Measurements from ENCODE around the gene ZMYND19. TPM values are rescaled to one million over a fixed set of nuclear protein-coding genes. Genes with fewer than 3 reads are reported as not detected.
"Not testable (repeated sequence)": the region's sequence is repeated elsewhere in the genome, so short reads cannot be mapped to it uniquely, and the experiment has no call there.

The ZMYND19 gene
- total RNA-seq, 1 experiment from 2014 or later: 66.3 TPM

DNA sequence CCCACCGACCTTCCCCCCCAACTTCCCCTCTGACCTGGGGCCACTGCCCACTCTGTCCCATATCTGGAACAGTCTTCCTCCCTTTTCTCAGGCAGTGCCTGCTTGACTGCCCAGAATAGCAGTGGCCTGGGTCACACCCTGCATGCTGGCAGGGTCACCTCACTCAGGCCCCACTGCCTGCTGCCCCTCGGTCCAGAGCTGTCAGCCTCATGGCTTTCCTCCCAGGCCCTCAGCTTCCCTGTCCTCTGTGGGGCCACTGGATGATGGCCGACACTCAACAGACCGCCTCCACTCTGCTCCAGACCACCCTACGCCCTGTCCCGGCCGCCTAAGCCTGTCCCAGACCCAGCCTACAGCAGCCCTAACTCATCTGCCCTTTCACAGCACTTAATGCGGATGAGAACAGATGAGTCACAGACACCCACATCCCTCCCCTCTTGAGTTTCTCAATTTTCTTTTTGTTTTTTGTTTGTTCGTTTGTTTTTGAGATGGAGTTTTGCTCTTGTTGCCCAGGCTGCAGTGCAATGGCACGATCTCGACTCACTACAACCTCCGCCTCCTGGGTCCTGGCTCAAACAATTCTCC, 46.0 kb downstream of the ZMYND19 start:
- DNase-seq: no peak
- no peaks in the 10 kb centered on the region for H3K27me3 ChIP-seq (ENCODE audit: control insufficient read depth, insufficient read depth, low read length)
- H3K36me3 ChIP-seq (replicated peaks; ENCODE audit: control insufficient read depth, insufficient read depth, low read length): no peaks in the 10 kb centered on the region
- H3K4me3 ChIP-seq (ENCODE audit: insufficient read depth, low read depth, low read length): no peak overlapping the region

DNA sequence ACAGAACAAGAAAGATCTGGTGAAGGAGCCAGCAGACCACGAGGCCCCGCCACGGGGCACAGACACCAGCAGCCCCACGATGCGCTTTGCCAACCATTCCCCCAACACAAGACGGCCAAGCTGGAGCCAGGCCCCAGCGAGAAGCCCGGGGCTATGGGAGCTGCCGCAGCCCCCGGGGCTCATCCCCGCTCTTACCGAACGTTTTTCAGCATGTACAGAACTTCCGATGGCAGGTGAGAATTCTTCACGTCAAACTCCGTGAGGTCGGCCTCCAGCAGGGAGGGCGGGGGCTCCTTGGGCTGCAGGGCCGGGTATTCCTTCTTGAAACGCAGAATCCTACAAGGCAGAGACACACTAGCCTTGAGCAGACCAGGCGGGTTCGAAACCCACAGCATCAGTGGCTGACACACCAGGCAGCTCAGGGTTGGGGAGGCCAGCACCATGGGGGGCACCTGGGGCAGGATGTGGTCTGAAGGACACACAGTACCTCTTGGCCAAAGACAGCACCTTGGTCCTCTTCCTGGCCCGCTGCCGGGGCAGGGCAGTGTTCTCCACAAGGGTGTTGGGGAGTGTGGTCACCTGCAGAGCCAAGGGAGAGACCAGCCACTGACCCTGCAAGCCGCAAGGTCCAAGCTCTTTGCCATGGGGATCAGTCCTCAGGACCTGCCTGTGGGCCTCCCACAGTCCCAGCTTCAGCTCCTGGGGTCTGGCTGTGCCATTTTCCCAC, 46.9 kb downstream of the ZMYND19 start:
- Histone ChIP-seq H3K36me3 (replicated peaks; ENCODE audit: control insufficient read depth, insufficient read depth, low read length) (no peaks in the 10 kb centered on the region), H3K27me3 (ENCODE audit: control insufficient read depth, insufficient read depth, low read length) (no peaks in the 10 kb centered on the region)
- peak; percentile 43 for DNase-seq

DNA sequence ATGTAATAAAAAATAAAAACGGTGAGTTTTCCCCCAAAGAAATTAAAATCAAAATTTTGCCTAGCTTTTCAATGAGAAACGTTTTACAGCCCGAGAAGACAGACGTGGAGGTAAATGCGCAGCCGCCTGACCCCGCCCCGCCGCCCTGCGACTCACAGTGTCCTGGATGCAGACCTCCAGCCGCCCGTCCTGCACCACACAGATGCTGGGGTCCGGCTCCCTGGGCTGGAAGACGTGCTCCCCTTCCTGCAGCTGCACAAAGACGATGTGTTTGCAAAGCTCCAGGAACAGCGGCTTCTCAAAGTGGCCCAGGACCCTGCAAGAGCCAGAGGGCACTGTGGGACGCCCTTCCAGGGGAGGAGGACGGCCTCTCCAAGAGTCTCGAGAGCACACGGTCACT, 47.8 kb downstream of the ZMYND19 start:
- Histone ChIP-seq H3K36me3 (replicated peaks; ENCODE audit: control insufficient read depth, insufficient read depth, low read length) (no peaks in the 10 kb centered on the region), H3K27me3 (ENCODE audit: control insufficient read depth, insufficient read depth, low read length) (no peaks in the 10 kb centered on the region), H3K4me3 (ENCODE audit: insufficient read depth, low read depth, low read length) (no peak overlapping the region)
- DNase-seq: peak; percentile 49

More for the DNA sequence above, 46.9 kb downstream of the ZMYND19 start:
- no peak overlapping the region for H3K4me3 ChIP-seq (ENCODE audit: insufficient read depth, low read depth, low read length)

DNA sequence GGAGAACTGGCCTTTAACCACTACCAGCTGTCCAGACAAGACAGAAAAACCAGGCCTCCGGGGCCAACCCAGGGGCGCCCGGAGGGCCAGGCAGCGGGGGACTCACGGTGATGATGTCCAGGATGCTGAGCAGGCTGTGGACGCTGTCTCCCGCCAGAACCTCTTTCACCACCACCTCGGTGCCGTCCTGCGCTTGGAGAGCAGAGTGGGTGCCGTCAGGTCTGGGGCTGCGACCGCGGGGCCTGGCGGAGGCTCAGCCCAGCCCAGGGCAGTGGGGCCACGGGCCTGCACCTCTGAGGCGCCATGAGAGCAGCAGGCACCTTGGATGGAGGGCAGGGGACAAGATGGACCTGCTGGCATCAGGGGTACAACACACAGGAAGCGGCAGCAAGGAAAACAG, 49.8 kb downstream of the ZMYND19 start:
- no peaks in the 10 kb centered on the region for H3K36me3 ChIP-seq (replicated peaks; ENCODE audit: control insufficient read depth, insufficient read depth, low read length)

DNA sequence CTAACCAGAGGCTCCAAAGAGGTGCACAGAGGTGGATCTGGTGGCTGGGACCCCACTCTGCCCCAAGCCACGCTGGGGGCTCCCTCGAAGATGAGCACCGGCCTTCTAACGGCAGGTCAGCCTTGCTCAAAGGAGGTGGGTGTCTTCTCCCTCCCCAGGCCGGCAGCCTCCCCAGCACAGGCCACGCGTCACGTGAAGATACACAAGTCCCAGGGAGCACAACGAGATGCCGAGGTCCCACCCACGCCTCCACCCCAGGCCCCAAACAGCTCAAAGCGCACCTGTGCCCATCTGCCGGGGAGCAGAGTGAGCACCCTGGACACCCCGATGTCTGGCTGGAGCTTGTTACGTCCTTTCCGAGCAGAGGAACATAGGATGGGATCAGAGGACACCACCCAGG, 52.3 kb downstream of the ZMYND19 start:
- H3K27me3 ChIP-seq (ENCODE audit: control insufficient read depth, insufficient read depth, low read length): no peaks in the 10 kb centered on the region
- no peak overlapping the region for H3K4me3 ChIP-seq (ENCODE audit: insufficient read depth, low read depth, low read length)
- H3K36me3 ChIP-seq (replicated peaks; ENCODE audit: control insufficient read depth, insufficient read depth, low read length): no peaks in the 10 kb centered on the region
- peak; percentile 37 for DNase-seq

More for the DNA sequence above, 49.8 kb downstream of the ZMYND19 start:
- no peak for DNase-seq
- Histone ChIP-seq H3K27me3 (ENCODE audit: control insufficient read depth, insufficient read depth, low read length) (no peaks in the 10 kb centered on the region), H3K4me3 (ENCODE audit: insufficient read depth, low read depth, low read length) (no peak overlapping the region)

DNA sequence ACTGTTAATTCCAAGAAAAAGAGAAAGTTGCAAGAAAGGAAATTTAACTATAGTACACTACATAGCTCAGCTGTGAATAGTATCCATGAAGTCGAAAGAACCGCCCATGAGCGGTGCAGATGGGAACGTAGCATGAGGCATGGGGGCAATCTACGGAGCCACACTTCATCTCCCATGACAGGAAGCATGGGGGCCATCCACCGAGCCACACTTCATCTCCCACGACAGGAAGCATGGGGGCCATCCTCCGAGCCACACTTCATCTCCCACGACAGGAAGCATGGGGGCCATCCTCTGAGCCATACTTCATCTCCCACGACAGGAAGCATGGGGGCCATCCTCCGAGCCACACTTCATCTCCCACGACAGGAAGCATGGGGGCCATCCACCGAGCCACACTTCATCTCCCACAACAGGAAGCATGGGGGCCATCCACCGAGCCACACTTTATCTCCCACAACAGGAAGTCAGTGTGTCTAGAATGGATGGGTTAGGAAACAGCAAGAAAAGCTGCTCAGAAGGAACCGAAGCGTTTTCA, 53.6 kb downstream of the ZMYND19 start:
- H3K4me3 ChIP-seq (ENCODE audit: insufficient read depth, low read depth, low read length); H3K27me3 ChIP-seq (ENCODE audit: control insufficient read depth, insufficient read depth, low read length); DNase-seq; H3K36me3 ChIP-seq (replicated peaks; ENCODE audit: control insufficient read depth, insufficient read depth, low read length): not testable (repeated sequence)

DNA sequence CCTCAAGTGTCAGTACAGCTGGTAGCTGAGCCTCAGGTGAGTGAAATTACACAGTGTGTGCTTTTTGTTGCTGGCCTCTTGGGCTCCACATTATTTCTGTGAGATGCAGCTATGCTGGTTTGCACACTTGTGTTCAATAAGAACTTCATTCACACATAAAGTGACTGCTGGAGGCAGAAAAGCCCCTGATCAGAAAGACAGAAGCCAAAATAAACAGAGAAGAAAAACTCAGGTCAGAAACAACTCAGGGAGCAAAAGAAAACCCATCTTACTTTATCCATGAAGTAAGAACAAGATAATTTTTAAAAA, 55.2 kb downstream of the ZMYND19 start:
- H3K27me3 ChIP-seq (ENCODE audit: control insufficient read depth, insufficient read depth, low read length): no peaks in the 10 kb centered on the region
- no peaks in the 10 kb centered on the region for H3K36me3 ChIP-seq (replicated peaks; ENCODE audit: control insufficient read depth, insufficient read depth, low read length)
- no peak overlapping the region for H3K4me3 ChIP-seq (ENCODE audit: insufficient read depth, low read depth, low read length)
- no peak for DNase-seq

DNA sequence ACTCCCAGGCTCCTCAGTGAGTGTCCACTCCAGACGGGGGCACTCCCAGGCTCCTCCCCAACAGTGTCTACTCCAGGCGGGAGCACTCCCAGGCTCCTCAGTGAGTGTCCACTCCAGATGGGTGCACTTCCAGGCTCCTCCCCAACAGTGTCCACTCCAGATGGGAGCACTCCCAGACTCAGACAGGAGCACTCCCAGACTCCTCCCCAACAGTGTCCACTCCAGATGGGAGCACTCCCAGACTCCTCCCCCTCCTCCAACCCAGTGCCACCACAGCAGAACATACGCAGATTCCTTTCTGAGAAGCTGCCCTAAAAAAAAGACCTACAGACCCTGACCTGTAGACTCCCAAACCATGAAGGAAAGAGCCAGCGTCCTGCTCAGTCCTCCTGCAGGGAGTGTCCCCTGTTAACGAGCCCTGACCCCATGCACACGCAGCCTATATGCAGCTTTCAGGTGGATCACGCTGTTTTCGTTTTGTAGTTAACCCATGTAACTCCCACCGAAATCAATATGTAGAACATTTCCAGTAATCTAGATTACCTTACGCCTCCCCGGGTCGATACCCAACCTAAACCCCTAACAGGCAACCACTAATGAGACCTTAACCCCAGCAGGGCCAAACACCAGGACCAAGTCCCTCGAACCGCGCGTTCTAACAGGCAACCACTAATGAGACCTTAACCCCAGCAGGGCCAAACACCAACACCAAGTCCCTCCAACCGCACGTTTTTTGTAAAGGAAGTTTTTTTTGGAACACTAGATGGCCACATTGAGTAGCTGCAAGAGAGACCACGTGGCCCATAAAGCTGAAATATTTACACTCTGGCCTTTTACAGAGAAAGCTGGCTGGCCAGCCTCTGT, 55.8 kb downstream of the ZMYND19 start:
- peak; percentile 77 for DNase-seq

DNA sequence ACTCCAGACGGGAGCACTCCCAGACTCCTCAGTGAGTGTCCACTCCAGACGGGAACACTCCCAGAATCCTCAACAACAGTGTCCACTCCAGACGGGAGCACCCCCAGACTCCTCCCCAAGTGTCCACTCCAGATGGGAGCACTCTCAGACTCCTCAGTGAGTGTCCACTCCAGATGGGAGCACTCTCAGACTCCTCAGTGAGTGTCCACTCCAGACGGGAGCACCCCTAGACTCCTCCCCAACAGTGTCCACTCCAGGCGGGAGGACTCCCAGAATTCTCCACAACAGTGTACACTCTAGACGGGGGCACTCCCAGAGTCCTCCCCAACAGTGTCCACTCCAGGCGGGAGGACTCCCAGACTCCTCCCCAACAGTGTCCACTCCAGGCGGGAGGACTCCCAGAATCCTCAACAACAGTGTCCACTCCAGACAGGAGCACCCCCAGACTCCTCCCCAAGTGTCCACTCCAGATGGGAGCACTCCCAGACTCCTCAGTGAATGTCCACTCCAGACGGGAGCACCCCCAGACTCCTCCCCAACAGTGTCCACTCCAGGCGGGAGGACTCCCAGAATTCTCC, 57.3 kb downstream of the ZMYND19 start:
- not testable (repeated sequence) for H3K4me3 ChIP-seq (ENCODE audit: insufficient read depth, low read depth, low read length); H3K36me3 ChIP-seq (replicated peaks; ENCODE audit: control insufficient read depth, insufficient read depth, low read length); DNase-seq; H3K27me3 ChIP-seq (ENCODE audit: control insufficient read depth, insufficient read depth, low read length)

More for the DNA sequence above, 55.8 kb downstream of the ZMYND19 start:
- Histone ChIP-seq H3K4me3 (ENCODE audit: insufficient read depth, low read depth, low read length) (no peak overlapping the region), H3K36me3 (replicated peaks; ENCODE audit: control insufficient read depth, insufficient read depth, low read length) (no peaks in the 10 kb centered on the region), H3K27me3 (ENCODE audit: control insufficient read depth, insufficient read depth, low read length) (no peaks in the 10 kb centered on the region)

Other genes starting within 250 kb of the ZMYND19 start
- 7.0 and 15.7 TPM in 2 replicates for gene EXD3, start 167.3 kb downstream of the ZMYND19 start, total RNA-seq (2014; rRNA removed; shearing (Covaris generic))
- gene NOXA1, start 167.1 kb downstream of the ZMYND19 start, total RNA-seq (2014; rRNA removed; shearing (Covaris generic)): 0.78 and 1.0 TPM in 2 replicates
- gene ENTPD8, start 149.2 kb downstream of the ZMYND19 start, total RNA-seq (2014; rRNA removed; shearing (Covaris generic)): 0.55 and 0.76 TPM in 2 replicates
- 37.9 and 39.0 TPM in 2 replicates for gene NSMF, start 131.2 kb downstream of the ZMYND19 start, total RNA-seq (2014; rRNA removed; shearing (Covaris generic))
- gene PNPLA7, start 40.1 kb downstream of the ZMYND19 start, total RNA-seq (2014; rRNA removed; shearing (Covaris generic)): 0.07 and 0.14 TPM in 2 replicates
- 74.5 and 78.8 TPM in 2 replicates for gene MRPL41, start 38.6 kb downstream of the ZMYND19 start, total RNA-seq (2014; rRNA removed; shearing (Covaris generic))
- gene DPH7, start 11.6 kb downstream of the ZMYND19 start, total RNA-seq (2014; rRNA removed; shearing (Covaris generic)): 41.8 and 49.1 TPM in 2 replicates
- gene ARRDC1, start 15.2 kb upstream of the ZMYND19 start, total RNA-seq (2014; rRNA removed; shearing (Covaris generic)): 30.3 and 38.2 TPM in 2 replicates
- 89.6 and 97.1 TPM in 2 replicates for gene EHMT1, start 28.5 kb upstream of the ZMYND19 start, total RNA-seq (2014; rRNA removed; shearing (Covaris generic))